Calu3 (cell line): Measurements from ENCODE around the gene PIGBOS1. TPM values are rescaled to one million over a fixed set of nuclear protein-coding genes. Genes with fewer than 3 reads are reported as not detected.

Experiments used
- BruUV-seq: library from RNA; stranded (reverse); fragments of 400-500 nt; replicated peaks from 2 replicates; lab custom pipeline; 2021; lab: Mats Ljungman, UMichigan
- CTCF ChIA-PET: fragments of 300-600 bp; sonication (Branson Sonifier 250); formaldehyde crosslinking; loops from one replicate; lab custom pipeline; 2022; ENCODE audit warnings: antibody characterized with exemption; lab: Charles Lee
- DNase-seq: peaks from one replicate; pipeline ENCODE4 v3.0.0; 2022
- H3K27ac Mint-ChIP-seq: one replicate; pipeline ENCODE4 v1.8.0; 2022; ENCODE audit warnings: mixed read lengths; ENCODE audit not compliant: unreplicated experiment
- H3K27me3 Mint-ChIP-seq: one replicate; pipeline ENCODE4 v1.8.0; 2022; ENCODE audit warnings: mixed read lengths; ENCODE audit not compliant: unreplicated experiment
- H3K36me3 Mint-ChIP-seq: one replicate; pipeline ENCODE4 v1.8.0; 2022; ENCODE audit warnings: mild to moderate bottlenecking, moderate library complexity, mixed read lengths; ENCODE audit not compliant: insufficient read depth, unreplicated experiment
- H3K4me1 Mint-ChIP-seq: one replicate; pipeline ENCODE4 v1.8.0; 2022; ENCODE audit warnings: mild to moderate bottlenecking, low read depth, mixed read lengths; ENCODE audit not compliant: unreplicated experiment
- H3K4me3 Mint-ChIP-seq: one replicate; pipeline ENCODE4 v1.8.0; 2022; ENCODE audit warnings: mild to moderate bottlenecking, low read depth, moderate library complexity, mixed read lengths; ENCODE audit not compliant: unreplicated experiment
- H3K9me3 Mint-ChIP-seq: one replicate; pipeline ENCODE4 v1.8.0; 2022; ENCODE audit warnings: low read depth, mixed read lengths; ENCODE audit not compliant: unreplicated experiment
- CTCF ChIP-seq: fragments of 200-600 bp; IDR thresholded peaks from one replicate; pipeline ENCODE4 v1.8.0; 2022; ENCODE audit warnings: antibody characterized with exemption; ENCODE audit not compliant: unreplicated experiment
- intact Hi-C: fragments of 100-400 bp; cut with micrococcal nuclease; formaldehyde crosslinking; loops from one replicate; pipeline ENCODE4 v1.10.0; 2022; ENCODE audit not compliant: unreplicated experiment
- total RNA-seq: library from RNA; stranded (reverse); gene quantifications from 2 replicates; pipeline ENCODE4 v1.2.3, GENCODE V29; 2022

Gene PIGBOS1
- total RNA-seq, 1 experiment from 2014 or later = 16.6 TPM

GRCh38 chr15:55353025-55353424 lies 34.1 kb upstream of the PIGBOS1 start:
- Mint-ChIP-seq H3K4me1 (no peaks in the 10 kb centered on the region), H3K36me3 (peaks cover 10% of the 10 kb centered on the region), H3K4me3 (no peak overlapping the region), H3K27ac (no peak overlapping the region), H3K27me3 (no peaks in the 10 kb centered on the region), H3K9me3 (no peaks in the 10 kb centered on the region)
- intact Hi-C loops = no loop called here
- DNase-seq = no peak
- BruUV-seq = no TSS peak
- no peak for TF ChIP-seq CTCF
- CTCF ChIA-PET = no interaction called here

GRCh38 chr15:55349282-55349681 lies 30.4 kb upstream of the PIGBOS1 start:
- CTCF ChIA-PET = no interaction called here
- Mint-ChIP-seq H3K27me3 (no peaks in the 10 kb centered on the region), H3K27ac (no peak overlapping the region), H3K4me1 (no peaks in the 10 kb centered on the region), H3K36me3 (peaks cover 14% of the 10 kb centered on the region), H3K9me3 (no peaks in the 10 kb centered on the region), H3K4me3 (no peak overlapping the region)
- DNase-seq = no peak
- no TSS peak for BruUV-seq
- no peak for TF ChIP-seq CTCF
- intact Hi-C loops = no loop called here

- Mint-ChIP-seq H3K4me1 (no peaks in the 10 kb centered on the region), H3K27ac (no peak overlapping the region), H3K9me3 (no peaks in the 10 kb centered on the region), H3K36me3 (peaks cover 14% of the 10 kb centered on the region), H3K4me3 (no peak overlapping the region), H3K27me3 (no peaks in the 10 kb centered on the region)
- no peak for DNase-seq
- TF ChIP-seq CTCF = no peak
- intact Hi-C loops = no loop called here
- CTCF ChIA-PET = no interaction called here
- no TSS peak for BruUV-seq
These were observed 29.4 kb upstream of the PIGBOS1 start for GRCh38 chr15:55348281-55348778.

GRCh38 chr15:55344206-55344605 lies 25.3 kb upstream of the PIGBOS1 start:
- Mint-ChIP-seq H3K4me1 (no peaks in the 10 kb centered on the region), H3K9me3 (no peaks in the 10 kb centered on the region), H3K4me3 (no peak overlapping the region), H3K27ac (no peak overlapping the region), H3K36me3 (peaks cover 10% of the 10 kb centered on the region), H3K27me3 (no peaks in the 10 kb centered on the region)
- no peak for DNase-seq
- intact Hi-C loops = no loop called here
- CTCF ChIA-PET = no interaction called here
- no TSS peak for BruUV-seq
- no peak for TF ChIP-seq CTCF
